HG03103 (cell line): ENCODE measurements around the gene SLC25A44.

ENCODE experiments used
- ATAC-seq: cut with Tn5 transposase; IDR thresholded peaks from one replicate; pipeline ENCODE4 v1.9.1; 2021; ENCODE audit warnings: low read depth; ENCODE audit not compliant: unreplicated experiment

SLC25A44 gene

GRCh38 chr1:156259805-156260204 lies 65.9 kb downstream of the SLC25A44 start:
- no peak for ATAC-seq

DNA sequence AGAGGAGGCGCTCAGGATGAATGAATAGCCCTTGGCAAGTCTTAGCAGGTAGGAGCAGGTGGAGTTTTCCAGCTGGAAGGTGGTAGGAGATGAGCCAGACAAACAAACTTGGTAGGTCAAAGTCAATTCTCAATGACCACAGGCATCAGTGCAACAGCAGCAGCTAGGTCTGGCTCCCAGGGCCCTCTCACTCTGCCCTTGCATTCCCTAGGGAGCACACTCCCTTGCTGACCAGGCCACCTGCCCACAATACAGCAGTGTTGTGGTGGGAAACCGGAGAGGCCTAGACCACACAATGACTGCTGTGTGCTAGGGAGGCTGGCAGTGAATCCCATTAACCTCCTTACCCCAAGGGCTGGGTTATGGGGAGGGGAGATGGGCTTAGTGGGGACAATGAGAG lies 67.0 kb downstream of the SLC25A44 start:
- ATAC-seq: no peak
